Sigmoid colon (tissue), 7 donors: ENCODE results near the gene APOC1. TPM values are rescaled to one million over a fixed set of nuclear protein-coding genes. Genes with fewer than 3 reads are reported as not detected.
"Not testable (repeated sequence)": the region's sequence is repeated elsewhere in the genome, so short reads cannot be mapped to it uniquely, and the experiment has no call there.

Experiments used
- DNase-seq: peaks from one replicate; pipeline ENCODE4 v3.0.0-alpha.2; 2019
- H3K27ac ChIP-seq, 4 donors: fragments of 200-600 bp; sonication (generic); one replicate each; pipeline ENCODE4 v1.5.1; 2016 to 2019; ENCODE audit warnings: mild to moderate bottlenecking in 1 of 4
- H3K27me3 ChIP-seq, 3 donors: fragments of 200-600 bp; sonication (generic); one replicate each; pipeline ENCODE4 v1.5.1; 2019; ENCODE audit warnings: mild to moderate bottlenecking in 1 of 3
- H3K36me3 ChIP-seq, 4 donors: fragments of 200-600 bp; sonication (generic); one replicate each; pipeline ENCODE4 v1.5.1; 2016 to 2019
- H3K4me1 ChIP-seq, 4 donors: fragments of 200-600 bp; sonication (generic); one replicate each; pipeline ENCODE4 v1.5.1; 2017 to 2019
- H3K4me3 ChIP-seq, 4 donors: fragments of 200-600 bp; sonication (generic); one replicate each; pipeline ENCODE4 v1.5.1; 2017 to 2019; ENCODE audit warnings: mild to moderate bottlenecking in 2 of 4, moderate library complexity in 1 of 4
- H3K9me3 ChIP-seq, 4 donors: fragments of 200-600 bp in 3 of 4; sonication (generic) in 3 of 4; one replicate each; pipeline versions ENCODE4 v1.5.1 to v1.6.1; 2013 to 2019
- CTCF ChIP-seq, 4 experiments: fragments of 450-650 bp in 3 of 4; fragments of 200-600 bp in 1 of 4; IDR thresholded peaks; one replicate each; pipeline ENCODE4 v1.5.1; 2016 to 2019; ENCODE audit warnings: antibody characterized with exemption in 4 of 4, mild to moderate bottlenecking in 3 of 4, moderate library complexity in 2 of 4
- EP300 ChIP-seq, 4 donors: sonication (generic); formaldehyde crosslinking; IDR thresholded peaks; one replicate each; pipeline ENCODE4 v1.6.1; 2017; ENCODE audit warnings: antibody characterized with exemption in 4 of 4
- POLR2A ChIP-seq, 2 donors: fragments of 450-650 bp; IDR thresholded peaks; one replicate each; pipeline ENCODE4 v1.6.1; 2016; ENCODE audit warnings: antibody characterized with exemption in 2 of 2, mild to moderate bottlenecking in 2 of 2, moderate library complexity in 2 of 2
- POLR2AphosphoS5 ChIP-seq, 4 donors: sonication (generic); formaldehyde crosslinking; IDR thresholded peaks; one replicate each; pipeline ENCODE4 v1.6.1; 2017; ENCODE audit warnings: antibody characterized with exemption in 4 of 4
- WGBS, 2 donors: extraction: QIAGEN DNeasy Blood & Tissue Kit; methylation state at CpG; one replicate each; pipeline ENCODE4 v1.1.7; 2013; 5-methylcytosine and 5-hydroxymethylcytosine counted together
- intact Hi-C: fragments of 100-400 bp; cut with DNase I; formaldehyde crosslinking; loops from one replicate; pipeline ENCODE4 v1.15.1; 2023
- polyA plus RNA-seq, 3 donors: library from polyadenylated mRNA; stranded (reverse); fragments of 200-250 nt; gene quantifications; one replicate each; pipeline ENCODE4 v1.2.3, GENCODE V29; 2013
- total RNA-seq, 4 donors: library from RNA; depleted of rRNA; stranded (reverse); fragments of >200 nt; gene quantifications; one replicate each; pipeline ENCODE4 v1.1.0, GENCODE V29; 2016
- donor health status: healthy with polysubstance abuse.
- donor health status: Bipolar disorder and iron deficiency.
- donor health status: healthy.

Gene APOC1
- total and polyA plus RNA-seq, 7 donors, result 2.3 to 73.3 (median 29.0) TPM; not detected in 1

GRCh38 chr19:44908074-44908835, 6.2 kb upstream of the APOC1 start:
- no peak overlapping the region for H3K27ac ChIP-seq
- peaks cover 0 to 17% (median 14%) of the 10 kb centered on the region in 4 donors for H3K4me1 ChIP-seq
- DNase-seq, result no peak
- intact Hi-C loops, result no loop called here
- H3K36me3 ChIP-seq, result peaks cover 0 to under 1% (median 0%) of the 10 kb centered on the region in 4 donors
- no peaks in the 10 kb centered on the region for H3K9me3 ChIP-seq
- peaks cover 9 to 34% (median 24%) of the 10 kb centered on the region in 3 donors for H3K27me3 ChIP-seq
- no peak overlapping the region for H3K4me3 ChIP-seq
- TF ChIP-seq POLR2AphosphoS5 (IDR thresholded peaks at IDR 0.05) (no peak), EP300 (IDR thresholded peaks at IDR 0.05) (no peak), CTCF (IDR thresholded peaks at IDR 0.05) (no peak), POLR2A (IDR thresholded peaks at IDR 0.05) (no peak)
- WGBS, 2 donors, result 95% methylated on average over 46 of the region's 46 CpGs

GRCh38 chr19:44908836-44909261, 5.6 kb upstream of the APOC1 start:
- Histone ChIP-seq H3K36me3 (no peaks in the 10 kb centered on the region), H3K4me3 (no peak overlapping the region), H3K9me3 (no peaks in the 10 kb centered on the region), H3K4me1 (peaks cover 0 to 17% (median 11%) of the 10 kb centered on the region in 4 donors), H3K27ac (no peak overlapping the region), H3K27me3 (peaks cover 9 to 34% (median 24%) of the 10 kb centered on the region in 3 donors)
- 96% methylated on average over 44 of the region's 44 CpGs for WGBS, 2 donors
- intact Hi-C loops, result no loop called here
- TF ChIP-seq POLR2A (IDR thresholded peaks at IDR 0.05), result no peak
- no peak for TF ChIP-seq POLR2AphosphoS5 (IDR thresholded peaks at IDR 0.05)
- no peak for TF ChIP-seq EP300 (IDR thresholded peaks at IDR 0.05)
- no peak for TF ChIP-seq CTCF (IDR thresholded peaks at IDR 0.05)
- DNase-seq, result no peak

GRCh38 chr19:44909775-44910174, 4.6 kb upstream of the APOC1 start:
- TF ChIP-seq POLR2AphosphoS5 (IDR thresholded peaks at IDR 0.05) (no peak), POLR2A (IDR thresholded peaks at IDR 0.05) (no peak)
- H3K36me3 ChIP-seq, result no peaks in the 10 kb centered on the region
- intact Hi-C loops, result no loop called here
- DNase-seq, result no peak
- H3K27ac ChIP-seq, result no peak overlapping the region
- H3K4me1 ChIP-seq, result peaks cover 0 to 23% (median 15%) of the 10 kb centered on the region in 4 donors
- no peaks in the 10 kb centered on the region for H3K9me3 ChIP-seq
- no peak overlapping the region for H3K4me3 ChIP-seq
- 88 to 96% methylated on average over 5 of the region's 5 CpGs for WGBS, 2 donors
- peaks cover 9 to 30% (median 21%) of the 10 kb centered on the region in 3 donors for H3K27me3 ChIP-seq

GRCh38 chr19:44911896-44912295, 2.5 kb upstream of the APOC1 start:
- 86 to 90% methylated on average over 6 of the region's 6 CpGs for WGBS, 2 donors
- H3K27ac ChIP-seq, DNase-seq, H3K9me3 ChIP-seq, H3K27me3 ChIP-seq, H3K36me3 ChIP-seq, H3K4me3 ChIP-seq, intact Hi-C loops: not testable (repeated sequence)
- H3K4me1 ChIP-seq, result peaks cover 0 to 20% (median 16%) of the 10 kb centered on the region in 4 donors

GRCh38 chr19:44912854-44913253, 1.6 kb upstream of the APOC1 start:
- Histone ChIP-seq H3K9me3 (no peaks in the 10 kb centered on the region), H3K4me1 (peaks cover 0 to 20% (median 16%) of the 10 kb centered on the region in 4 donors), H3K4me3 (no peak overlapping the region), H3K27ac (no peak overlapping the region), H3K27me3 (no peaks in the 10 kb centered on the region), H3K36me3 (no peaks in the 10 kb centered on the region)
- intact Hi-C loops, result no loop called here
- WGBS, 2 donors, result 67 to 72% methylated on average over 6 of the region's 6 CpGs
- TF ChIP-seq POLR2A (IDR thresholded peaks at IDR 0.05), result no peak
- no peak for TF ChIP-seq CTCF (IDR thresholded peaks at IDR 0.05)
- TF ChIP-seq POLR2AphosphoS5 (IDR thresholded peaks at IDR 0.05), result no peak
- no peak for TF ChIP-seq EP300 (IDR thresholded peaks at IDR 0.05)
- peak; percentile 79 for DNase-seq

GRCh38 chr19:44913512-44914432, 636 bp upstream of the APOC1 start:
- H3K4me3 ChIP-seq, H3K27ac ChIP-seq: not testable (repeated sequence)
- 41 to 56% methylated on average over 23 of the region's 23 CpGs for WGBS, 2 donors

More at GRCh38 chr19:44913512-44914432, 636 bp upstream of the APOC1 start:
- intact Hi-C loops, DNase-seq, H3K9me3 ChIP-seq, H3K27me3 ChIP-seq, H3K36me3 ChIP-seq: not testable (repeated sequence)
- H3K4me1 ChIP-seq, result peaks cover 0 to 20% (median 16%) of the 10 kb centered on the region in 4 donors
